Cardiac muscle cell (in vitro differentiated cells and primary cell): Measurements from ENCODE around the gene REELD1. TPM values are rescaled to one million over a fixed set of nuclear protein-coding genes. Genes with fewer than 3 reads are reported as not detected.

Experiments used
- DNase-seq, 2 donors: peaks; one replicate each; pipeline versions ENCODE4 v3.0.0 to v3.0.0-alpha.2; 2010 to 2017; ENCODE audit warnings: low read depth in 1 of 2, low spot score in 1 of 2
- H3K27ac ChIP-seq: fragments of 200-600 bp; sonication (generic); 2 replicates; pipeline ENCODE4 v1.5.1; 2016
- H3K27me3 ChIP-seq: fragments of 200-600 bp; sonication (generic); 2 replicates; pipeline ENCODE4 v1.6.0; 2016; ENCODE audit warnings: control low read depth
- H3K36me3 ChIP-seq: fragments of 200-600 bp; sonication (generic); 2 replicates; pipeline ENCODE4 v1.5.1; 2016; ENCODE audit warnings: control low read depth
- H3K4me1 ChIP-seq: fragments of 200-600 bp; sonication (generic); 2 replicates; pipeline ENCODE4 v1.8.1; 2017; ENCODE audit warnings: low read depth, mild to moderate bottlenecking, mixed run types
- H3K4me3 ChIP-seq: fragments of 200-600 bp; sonication (generic); 2 replicates; pipeline ENCODE4 v1.5.1; 2016; ENCODE audit warnings: mild to moderate bottlenecking
- H3K9me3 ChIP-seq: fragments of 200-600 bp; sonication (generic); 2 replicates; pipeline ENCODE4 v1.5.1; 2017; ENCODE audit warnings: low read depth, mild to moderate bottlenecking, control low read depth
- CTCF ChIP-seq: IDR thresholded peaks from 2 replicates; pipeline ENCODE4 v1.5.1; 2012; ENCODE audit warnings: low read depth, mild to moderate bottlenecking, low read length
- polyA plus RNA-seq: library from polyadenylated mRNA; unstranded; fragments of >200 nt; fragmentation: Nextera tagmentation; extraction: Ambion mirVana; gene quantifications from 2 replicates; pipeline ENCODE4 v1.2.1, GENCODE V29; 2016
- total RNA-seq: library from RNA; depleted of rRNA; stranded (reverse); fragments of >200 nt; gene quantifications from 2 replicates; pipeline ENCODE4 v1.2.3, GENCODE V29; 2016

Gene REELD1
- total and polyA plus RNA-seq, 2 experiments from 2014 or later, result not detected

- Histone ChIP-seq H3K9me3 (no peaks in the 10 kb centered on the region), H3K36me3 (peaks cover 29% of the 10 kb centered on the region), H3K27ac (no peak overlapping the region), H3K4me3 (no peak overlapping the region), H3K4me1 (no peaks in the 10 kb centered on the region), H3K27me3 (no peaks in the 10 kb centered on the region)
- no peak for DNase-seq
- TF ChIP-seq CTCF, result no peak
These were observed 27.7 kb upstream of the REELD1 start for GRCh38 chr4:146186596-146186995.

GRCh38 chr4:146190456-146190855 is 23.9 kb upstream of the REELD1 start:
- DNase-seq, result no peak
- no peaks in the 10 kb centered on the region for H3K4me1 ChIP-seq
- TF ChIP-seq CTCF, result no peak
- no peak overlapping the region for H3K4me3 ChIP-seq
- no peak overlapping the region for H3K27ac ChIP-seq
- peaks cover 21% of the 10 kb centered on the region for H3K36me3 ChIP-seq
- H3K9me3 ChIP-seq, result no peaks in the 10 kb centered on the region
- no peaks in the 10 kb centered on the region for H3K27me3 ChIP-seq

- TF ChIP-seq CTCF, result peak; percentile 11
- peaks cover 16% of the 10 kb centered on the region for H3K36me3 ChIP-seq
- DNase-seq, result peak in 1 of 2 donors; percentile 6
- no peaks in the 10 kb centered on the region for H3K9me3 ChIP-seq
- no peaks in the 10 kb centered on the region for H3K27me3 ChIP-seq
- no peak overlapping the region for H3K4me3 ChIP-seq
- no peaks in the 10 kb centered on the region for H3K4me1 ChIP-seq
- H3K27ac ChIP-seq, result no peak overlapping the region
These were observed 22.4 kb upstream of the REELD1 start for GRCh38 chr4:146191766-146192458.

GRCh38 chr4:146193628-146194027 is 20.7 kb upstream of the REELD1 start:
- Histone ChIP-seq H3K36me3 (peaks cover 8% of the 10 kb centered on the region), H3K9me3 (no peaks in the 10 kb centered on the region), H3K4me3 (no peak overlapping the region), H3K27me3 (no peaks in the 10 kb centered on the region), H3K4me1 (no peaks in the 10 kb centered on the region), H3K27ac (no peak overlapping the region)
- no peak for DNase-seq
- no peak for TF ChIP-seq CTCF

- no peaks in the 10 kb centered on the region for H3K4me1 ChIP-seq
- TF ChIP-seq CTCF, result no peak
- H3K9me3 ChIP-seq, result no peaks in the 10 kb centered on the region
These were observed 20.1 kb upstream of the REELD1 start for GRCh38 chr4:146194212-146194611.

More at GRCh38 chr4:146194212-146194611, 20.1 kb upstream of the REELD1 start:
- no peak for DNase-seq
- Histone ChIP-seq H3K27ac (no peak overlapping the region), H3K36me3 (peaks cover 8% of the 10 kb centered on the region), H3K4me3 (no peak overlapping the region), H3K27me3 (no peaks in the 10 kb centered on the region)
